Measurements from ENCODE around the gene NRM.
"Not testable (repeated sequence)": the region's sequence is repeated elsewhere in the genome, so short reads cannot be mapped to it uniquely, and the experiment has no call there.

Gene NRM

DNA sequence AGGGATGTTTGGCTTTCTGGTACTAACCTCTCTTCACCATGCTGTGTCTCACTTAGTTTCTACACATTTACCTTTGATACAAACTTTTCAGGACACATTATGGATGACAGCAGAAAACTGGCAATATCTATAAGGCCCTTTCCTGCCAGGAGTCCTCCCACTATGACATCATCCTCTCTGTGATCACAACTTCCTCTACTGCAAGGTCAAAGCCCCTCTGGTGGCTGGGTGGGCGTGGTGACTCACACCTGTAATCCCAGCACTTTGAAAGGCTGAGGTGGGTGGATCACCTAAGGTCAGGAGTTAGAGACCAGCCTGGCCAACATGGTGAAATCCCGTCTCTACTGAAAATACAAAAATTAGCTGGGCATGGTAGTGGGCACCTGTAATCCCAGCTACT is 24.5 kb downstream of the NRM start:
- DNase-seq (ENCODE audit: low read depth): not testable (repeated sequence)

DNA sequence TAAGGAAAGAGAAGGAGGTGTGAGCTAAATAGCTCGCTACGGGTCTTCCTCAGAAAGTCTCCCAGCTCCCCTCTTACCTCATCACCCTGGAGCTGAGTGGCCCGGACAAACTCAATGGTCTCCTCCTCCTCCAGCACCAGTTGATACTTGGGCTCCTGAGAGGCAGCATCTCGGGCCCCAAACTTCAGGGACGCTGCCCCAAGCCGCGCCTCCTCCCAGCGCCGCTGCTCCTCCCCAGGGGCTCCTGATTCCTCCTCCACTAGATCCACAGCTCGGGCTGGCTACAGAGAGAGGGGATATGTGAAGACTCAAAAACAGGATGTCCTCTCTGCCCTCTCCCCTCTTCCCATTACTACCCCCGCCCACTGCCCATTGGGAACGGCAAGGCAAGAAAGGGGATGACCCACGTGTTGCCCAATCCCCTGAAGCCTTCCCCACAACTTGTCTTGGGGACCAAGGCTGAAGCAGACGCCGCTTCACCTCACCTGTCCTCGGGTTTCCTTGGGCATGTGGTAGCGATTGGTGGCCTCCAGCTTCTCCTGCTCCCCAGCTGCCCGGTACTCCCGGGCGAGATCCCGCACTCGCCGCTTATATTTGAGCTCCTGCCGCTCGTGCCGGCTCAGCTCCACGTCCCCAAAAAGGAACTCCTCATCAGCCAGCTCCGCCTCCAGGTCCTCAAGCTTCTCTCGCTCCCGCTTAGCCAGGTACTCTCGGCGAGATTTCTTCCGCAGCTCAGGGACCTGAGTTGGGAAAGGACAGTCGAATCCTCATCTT is 25.6 kb downstream of the NRM start:
- DNase-seq (ENCODE audit: low read depth): no peak

DNA sequence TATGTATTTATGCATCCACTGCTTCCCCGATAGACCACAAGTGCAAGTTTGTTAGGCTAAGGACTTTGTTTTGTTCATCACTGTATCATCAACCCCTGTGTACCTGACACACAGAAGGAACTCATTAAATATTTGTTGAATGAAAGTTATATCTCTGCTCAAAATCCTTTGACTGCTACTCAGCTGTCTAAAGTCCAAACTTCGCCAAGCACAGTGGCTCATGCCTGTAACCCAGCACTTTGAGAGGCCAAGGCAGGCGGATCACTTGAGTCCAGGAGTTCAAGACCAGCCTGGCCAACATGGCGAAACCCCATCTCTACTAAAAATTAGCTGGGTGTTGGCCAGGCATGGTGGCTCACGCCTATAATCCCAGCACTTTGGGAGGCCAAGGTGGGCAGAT is 32.9 kb downstream of the NRM start:
- not testable (repeated sequence) for DNase-seq (ENCODE audit: low read depth)

DNA sequence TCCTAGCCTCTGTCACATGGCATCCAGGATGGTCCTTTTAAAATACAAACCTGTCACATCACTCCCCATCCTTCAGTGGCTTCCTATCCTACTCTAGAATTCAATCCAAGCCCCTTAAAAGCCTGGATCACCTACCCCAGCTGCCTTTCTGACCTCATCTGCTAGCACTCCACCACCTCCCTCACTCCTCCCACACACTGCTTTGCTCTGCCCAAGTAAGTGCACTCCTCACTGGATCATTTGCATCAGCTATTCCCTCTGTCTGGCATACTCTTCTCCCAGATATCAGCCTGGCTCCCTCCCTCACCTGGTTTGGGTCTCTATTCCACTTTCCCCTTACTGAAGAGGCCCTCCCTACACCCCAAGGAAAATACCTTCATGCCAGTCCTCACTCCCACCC is 33.3 kb downstream of the NRM start:
- no peak for DNase-seq (ENCODE audit: low read depth)

DNA sequence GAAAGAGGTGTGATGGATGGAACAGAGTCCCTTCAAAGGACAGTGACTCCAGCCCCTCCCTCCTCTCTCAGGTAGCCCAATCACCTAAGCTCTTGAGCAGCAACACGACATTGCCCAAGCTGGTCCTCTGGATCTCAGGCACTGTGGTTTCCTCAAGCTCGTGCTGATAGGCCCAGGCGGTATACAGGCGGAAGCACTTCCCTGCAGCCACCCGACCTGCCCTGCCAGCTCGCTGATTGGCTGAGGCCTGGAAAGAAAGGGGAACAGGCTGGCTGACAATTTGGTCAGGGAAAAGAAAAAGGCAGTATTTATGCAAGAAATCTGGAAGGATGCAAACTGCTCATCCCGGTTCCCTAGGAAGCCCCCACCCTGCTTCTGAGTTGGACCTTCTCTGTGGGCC is 34.3 kb downstream of the NRM start:
- no peak for DNase-seq (ENCODE audit: low read depth)

DNA sequence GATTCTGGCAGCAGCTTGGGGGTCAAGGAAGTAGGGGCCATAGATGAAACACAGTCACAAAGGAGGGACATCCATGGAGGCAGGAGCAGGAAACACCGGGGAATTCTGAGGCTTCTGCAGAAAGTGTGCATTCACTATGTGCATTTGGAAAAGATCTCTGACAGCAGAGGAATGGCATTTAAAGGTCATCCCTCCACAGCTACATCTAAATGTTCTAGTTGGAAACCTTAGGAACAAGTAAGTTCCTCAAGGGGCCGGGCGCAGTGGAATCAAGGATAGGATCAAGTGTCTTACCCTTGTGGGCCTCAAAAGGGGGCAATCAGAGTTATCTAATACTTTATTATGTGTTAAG is 35.1 kb downstream of the NRM start:
- DNase-seq (ENCODE audit: low read depth): no peak

DNA sequence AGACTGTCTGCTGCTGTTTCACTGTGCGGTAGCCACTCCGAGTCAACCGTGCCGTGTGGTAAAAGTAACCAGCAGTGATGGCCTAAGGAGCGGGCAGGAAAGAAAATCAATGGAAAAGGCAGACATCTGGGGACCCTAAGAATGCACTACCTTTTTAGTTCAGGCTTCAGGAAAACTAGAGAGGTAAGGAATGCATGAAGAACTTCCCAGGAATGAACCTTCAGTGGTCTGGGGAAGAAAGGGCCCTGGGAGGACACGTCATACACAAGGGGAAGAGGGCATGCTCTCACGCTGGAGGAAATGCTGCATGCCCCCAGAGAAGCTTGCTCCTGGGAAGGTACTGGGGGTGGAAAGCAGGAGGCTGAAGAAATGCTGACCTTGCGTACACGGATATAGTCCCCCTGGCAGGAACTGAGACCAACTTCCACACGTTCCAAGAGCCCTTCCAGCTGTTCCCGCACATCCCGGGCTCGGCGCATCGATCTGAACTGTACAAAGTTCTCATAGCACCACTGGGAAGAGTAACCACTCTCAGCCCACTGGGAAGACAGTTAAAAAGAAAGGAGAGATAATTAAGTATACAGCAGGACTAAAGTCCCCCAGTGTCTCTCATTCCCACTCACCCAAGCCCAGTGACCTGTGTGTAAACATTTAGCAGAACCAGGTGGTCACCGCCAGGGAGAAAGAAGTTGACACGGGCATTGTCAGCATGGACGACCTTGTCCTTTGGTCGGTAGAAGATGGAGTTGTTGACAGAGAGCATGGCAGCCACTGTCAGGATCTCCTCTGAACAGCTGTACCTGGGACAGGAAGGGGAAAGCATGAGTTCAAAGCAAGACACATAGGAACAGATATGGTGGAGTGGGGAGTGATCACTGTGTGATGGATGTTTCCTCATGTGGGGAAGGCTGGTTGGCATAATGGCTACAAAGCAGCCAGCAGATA is 35.7 kb downstream of the NRM start:
- no peak for DNase-seq (ENCODE audit: low read depth)

DNA sequence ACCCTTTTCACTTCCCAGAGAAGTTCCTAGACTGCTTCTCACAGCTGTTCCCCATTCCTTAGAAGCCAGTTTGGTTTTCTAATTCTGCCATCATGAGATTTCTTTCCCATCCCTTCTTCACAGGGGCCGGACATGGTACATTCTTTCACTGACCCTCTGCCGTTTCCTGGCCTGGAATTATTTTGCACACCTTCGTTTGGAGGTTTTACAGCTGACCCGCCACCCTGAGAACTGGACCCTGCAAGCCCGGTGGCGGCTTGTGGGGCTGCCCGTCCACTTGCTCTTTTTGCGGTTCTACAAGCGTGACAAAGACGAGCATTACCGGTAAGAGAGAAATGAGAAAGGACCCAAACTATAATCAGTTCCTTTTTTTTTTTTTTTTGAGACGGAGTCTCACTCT is 39.6 kb downstream of the NRM start:
- no peak for DNase-seq (ENCODE audit: low read depth)

DNA sequence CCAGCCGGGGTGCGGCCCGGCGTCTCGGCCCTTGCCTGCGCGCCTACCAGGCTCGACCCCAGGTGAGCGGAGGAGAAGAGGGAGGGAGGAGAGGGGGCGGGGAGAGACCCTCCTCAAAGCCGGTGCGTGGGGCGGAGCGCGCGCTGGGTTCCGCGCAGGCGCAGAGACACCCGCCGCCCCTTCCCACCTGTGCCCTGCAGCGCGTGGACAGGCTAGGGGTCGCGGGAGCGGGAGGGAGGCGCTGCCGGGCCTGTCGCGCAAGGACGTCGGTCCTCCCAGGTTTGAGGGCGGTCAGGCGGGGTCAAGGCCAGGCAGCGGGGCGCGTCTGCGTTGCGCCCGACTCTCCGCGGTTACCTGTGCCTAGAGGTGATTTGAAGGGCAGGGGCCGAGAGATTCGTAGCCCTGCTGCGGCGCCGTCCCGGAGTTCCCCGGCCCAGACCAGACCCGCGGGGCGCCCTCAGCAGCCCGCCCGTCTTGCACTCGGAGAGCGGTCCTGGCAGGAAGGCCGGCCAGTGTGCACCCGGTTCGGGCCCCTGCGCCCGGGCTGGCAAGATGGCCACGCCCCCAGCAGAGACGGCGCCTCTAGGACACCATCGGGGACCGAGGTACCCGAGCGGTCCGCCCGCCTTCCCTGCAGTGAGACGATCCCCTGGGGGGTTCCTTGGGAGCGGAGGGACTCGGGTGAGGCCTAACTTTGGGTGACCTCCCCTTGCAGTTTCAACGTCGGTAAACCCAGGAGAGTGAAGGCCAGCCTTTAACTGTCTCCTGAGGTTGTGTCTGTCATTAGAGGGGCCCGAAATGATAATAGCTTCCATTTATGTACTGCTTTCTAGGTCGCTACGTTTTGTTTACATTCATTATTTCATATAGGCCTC is 43.3 kb downstream of the NRM start:
- DNase-seq (ENCODE audit: low read depth): peak; percentile 16

DNA sequence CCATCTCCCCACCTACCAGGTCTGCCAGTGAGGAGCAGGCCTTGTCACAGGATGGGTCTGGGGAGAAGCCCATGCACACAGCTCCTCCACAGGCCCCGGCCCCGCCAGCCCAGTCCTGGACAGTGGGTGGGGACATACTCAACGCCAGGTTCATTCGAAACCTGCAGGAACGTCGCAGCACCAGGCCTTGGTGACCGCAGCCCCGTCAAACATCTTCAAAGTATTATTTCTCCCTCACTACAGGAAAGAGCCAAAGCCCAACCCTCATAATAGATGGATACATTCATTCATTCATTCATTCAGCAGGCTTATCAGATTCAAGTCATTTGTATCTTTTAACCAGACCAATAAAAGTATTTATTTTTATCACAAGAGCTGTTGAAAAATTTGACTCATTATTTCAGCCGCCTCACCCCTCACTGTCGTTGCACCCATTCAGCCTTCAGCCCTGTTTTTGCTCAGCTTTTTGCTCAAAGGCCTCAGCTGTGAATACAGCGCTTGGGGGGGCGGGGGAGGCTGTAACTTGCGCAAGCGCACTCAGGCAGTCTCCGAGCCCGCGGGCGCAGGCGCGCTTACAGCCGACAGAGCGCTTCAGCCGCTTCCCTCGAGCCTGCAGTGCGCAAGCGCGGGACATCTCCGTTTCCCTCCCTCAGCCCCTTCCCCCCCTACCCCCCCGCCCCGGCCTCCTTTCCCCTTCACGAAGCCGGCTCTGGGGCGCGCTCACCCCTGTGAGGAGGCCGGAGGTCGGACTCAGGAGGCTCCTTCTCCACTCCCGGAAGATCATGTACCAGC is 44.1 kb downstream of the NRM start, which contains the start of gene C6orf136:
Gene C6orf136, plus strand, starts transcription at position 684 of the 792 bp plus-strand sequence. Its CDS starts 99 bp downstream, at position 783.
- DNase-seq (ENCODE audit: low read depth): peak; percentile 92

DNA sequence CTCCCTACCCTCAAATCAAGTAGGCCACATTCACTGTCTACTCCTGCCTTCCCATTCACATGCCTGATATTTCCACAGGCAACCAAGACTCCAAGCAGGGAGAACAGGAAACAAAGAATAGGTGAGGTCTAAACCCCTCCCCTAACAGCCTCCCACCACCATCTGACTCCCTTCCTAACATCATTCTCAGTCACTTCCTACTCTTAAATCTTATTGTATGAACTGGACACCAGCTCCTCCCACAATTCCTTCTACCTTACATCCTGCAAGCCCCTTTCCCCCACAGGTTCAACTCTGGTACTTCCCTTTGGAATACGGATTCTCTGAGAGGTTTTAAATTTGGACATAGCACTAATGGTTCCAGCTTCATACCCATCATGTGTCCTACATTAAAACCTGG is 44.8 kb downstream of the NRM start:
- no peak for DNase-seq (ENCODE audit: low read depth)

DNA sequence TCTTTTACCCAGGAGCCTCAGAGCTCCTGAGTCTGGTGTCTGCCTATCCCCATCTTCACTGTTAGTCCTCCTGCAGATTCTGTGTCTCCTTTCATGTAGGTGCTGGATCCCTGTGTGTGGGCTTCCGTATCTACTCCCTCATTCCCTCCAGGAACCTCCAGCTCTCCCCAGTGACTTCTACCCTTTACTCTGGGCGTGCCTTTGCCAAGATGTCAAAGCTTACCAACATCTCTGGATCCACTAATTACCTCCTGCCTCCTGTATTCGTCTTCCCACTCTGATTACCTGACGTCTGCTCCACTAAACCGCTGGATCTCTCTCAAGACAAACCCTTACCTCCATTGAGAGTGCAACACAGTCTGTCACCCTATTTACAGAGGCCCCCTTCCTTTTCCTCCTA is 46.0 kb downstream of the NRM start:
- no peak for DNase-seq (ENCODE audit: low read depth)

DNA sequence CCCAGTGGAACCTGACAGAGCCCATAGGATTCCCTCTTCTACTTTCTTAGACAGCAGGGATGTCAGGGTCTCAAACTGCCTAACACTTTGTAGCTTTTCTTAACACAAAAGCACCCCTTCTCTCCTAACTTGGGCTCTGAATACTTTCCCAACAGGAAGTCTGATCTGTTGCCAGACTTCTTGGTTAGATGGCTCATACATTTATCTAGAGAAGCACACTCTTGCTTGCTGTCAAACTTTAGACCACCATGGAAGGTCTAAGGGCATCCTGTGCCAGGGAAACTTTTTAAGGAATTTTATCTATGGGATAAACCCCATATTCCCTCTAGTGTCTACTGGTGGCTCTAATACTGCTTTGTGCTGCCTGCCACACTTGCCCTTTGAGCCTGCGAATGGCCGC is 47.1 kb downstream of the NRM start:
- no peak for DNase-seq (ENCODE audit: low read depth)

DNA sequence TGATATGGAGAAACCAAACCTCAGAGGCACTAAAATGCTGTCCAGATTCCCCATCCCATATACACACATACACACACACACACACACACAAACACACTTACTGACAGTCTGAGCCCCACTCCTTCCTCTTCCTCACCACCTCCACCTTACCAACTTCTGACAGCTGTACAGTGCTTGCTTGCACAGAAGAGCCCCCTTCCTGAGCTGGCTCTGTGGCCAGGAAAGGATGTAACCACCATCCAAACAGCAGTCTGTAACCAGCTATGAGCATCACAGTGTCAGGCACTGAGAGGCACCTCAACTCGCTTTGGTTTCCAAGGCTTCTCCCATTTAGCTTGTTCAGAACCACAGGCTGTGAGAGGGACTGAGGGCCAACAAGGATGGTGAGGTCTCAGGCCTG is 49.7 kb downstream of the NRM start:
- DNase-seq (ENCODE audit: low read depth): no peak

DNA sequence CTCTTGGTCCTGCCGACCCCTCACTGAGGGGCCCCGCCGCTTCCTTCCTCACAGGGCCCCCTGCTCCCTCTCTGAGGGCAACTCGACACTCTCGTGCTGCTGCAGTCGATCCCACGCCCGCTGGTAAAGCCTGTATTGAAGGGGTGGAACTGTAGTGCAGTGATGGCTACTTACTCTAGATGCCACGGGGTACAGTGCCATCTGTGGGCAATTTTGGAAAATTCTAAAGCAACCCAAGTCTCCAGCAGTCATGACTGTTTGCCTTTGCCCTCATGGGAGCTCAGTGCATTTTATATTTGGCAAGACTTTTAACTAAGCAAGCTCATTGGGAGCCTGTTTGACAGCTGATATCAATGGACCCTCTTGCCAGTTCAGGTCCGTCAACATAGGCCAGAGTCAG is 50.3 kb downstream of the NRM start:
- no peak for DNase-seq (ENCODE audit: low read depth)

Measured in fibroblast of the conjunctiva (primary cell).